Activated CD8-positive, alpha-beta memory T cell treated with anti-CD3 and anti-CD28 coated beads, Interleukin-2, amount 50 U/mL, for 1 hour (primary cell): ENCODE results near the gene ABCB6.

ENCODE experiments used
- DNase-seq: peaks from one replicate; pipeline ENCODE4 v3.0.0-alpha.2; 2020; ENCODE audit errors: extremely low read depth

ABCB6 gene

DNA sequence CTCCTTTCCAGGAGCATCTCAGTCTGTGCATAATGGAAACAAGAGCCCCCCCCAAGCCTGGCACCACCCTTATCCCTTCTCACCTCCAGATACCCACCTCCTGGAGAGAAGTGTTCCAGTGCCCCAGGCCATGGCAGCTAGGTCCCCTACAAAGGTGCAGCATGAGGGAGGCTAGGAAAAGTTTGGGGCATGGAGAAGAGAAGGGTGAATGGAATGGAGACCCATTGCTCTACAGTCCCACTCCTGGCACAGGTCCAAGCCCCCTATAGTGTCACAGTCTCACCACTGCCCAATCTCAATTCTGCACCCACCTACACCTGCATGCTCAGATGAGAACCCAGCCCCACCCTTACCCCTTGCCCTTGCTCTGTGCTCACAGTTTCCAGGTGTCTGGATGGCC lies 49.8 kb downstream of the ABCB6 start:
- DNase-seq, result no peak

DNA sequence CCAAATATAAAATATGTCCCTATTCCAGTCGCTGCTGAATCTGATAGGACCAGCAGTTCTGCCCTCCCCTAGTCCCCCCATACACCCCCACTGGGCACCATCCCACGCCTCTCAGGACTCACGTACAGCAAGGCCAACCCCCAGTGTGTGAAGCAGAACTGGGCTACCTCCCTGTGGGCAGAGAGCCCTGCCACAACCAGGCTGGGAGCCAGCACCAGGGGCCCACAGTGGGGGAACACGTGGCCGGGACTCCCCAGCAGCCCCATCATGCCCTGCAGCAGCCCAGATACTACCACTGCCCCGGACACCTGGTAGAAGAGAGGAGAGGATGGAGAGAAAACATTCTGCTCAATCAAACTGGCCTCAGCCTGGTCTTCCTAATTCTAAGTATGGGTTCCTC lies 50.2 kb downstream of the ABCB6 start:
- DNase-seq, result no peak

DNA sequence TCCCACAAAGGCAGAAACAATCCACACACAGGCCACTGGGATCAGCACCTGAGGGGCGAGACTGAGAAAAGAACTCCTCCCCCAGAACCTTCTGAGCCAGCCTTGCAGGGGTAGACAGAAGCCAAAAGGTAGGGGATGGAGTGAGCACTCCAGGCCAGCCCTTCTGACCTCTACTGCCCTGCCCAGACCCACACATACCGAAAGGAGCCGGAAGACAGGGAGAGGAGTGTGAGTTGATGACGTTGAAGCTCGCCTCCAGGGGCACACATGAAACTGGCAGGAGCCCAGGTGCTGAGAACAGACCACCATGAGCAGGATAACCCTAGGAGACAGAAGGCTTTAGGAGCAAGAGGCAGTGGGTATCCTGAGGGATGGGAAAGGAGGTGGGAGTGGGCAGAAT lies 50.8 kb downstream of the ABCB6 start:
- DNase-seq, result no peak

DNA sequence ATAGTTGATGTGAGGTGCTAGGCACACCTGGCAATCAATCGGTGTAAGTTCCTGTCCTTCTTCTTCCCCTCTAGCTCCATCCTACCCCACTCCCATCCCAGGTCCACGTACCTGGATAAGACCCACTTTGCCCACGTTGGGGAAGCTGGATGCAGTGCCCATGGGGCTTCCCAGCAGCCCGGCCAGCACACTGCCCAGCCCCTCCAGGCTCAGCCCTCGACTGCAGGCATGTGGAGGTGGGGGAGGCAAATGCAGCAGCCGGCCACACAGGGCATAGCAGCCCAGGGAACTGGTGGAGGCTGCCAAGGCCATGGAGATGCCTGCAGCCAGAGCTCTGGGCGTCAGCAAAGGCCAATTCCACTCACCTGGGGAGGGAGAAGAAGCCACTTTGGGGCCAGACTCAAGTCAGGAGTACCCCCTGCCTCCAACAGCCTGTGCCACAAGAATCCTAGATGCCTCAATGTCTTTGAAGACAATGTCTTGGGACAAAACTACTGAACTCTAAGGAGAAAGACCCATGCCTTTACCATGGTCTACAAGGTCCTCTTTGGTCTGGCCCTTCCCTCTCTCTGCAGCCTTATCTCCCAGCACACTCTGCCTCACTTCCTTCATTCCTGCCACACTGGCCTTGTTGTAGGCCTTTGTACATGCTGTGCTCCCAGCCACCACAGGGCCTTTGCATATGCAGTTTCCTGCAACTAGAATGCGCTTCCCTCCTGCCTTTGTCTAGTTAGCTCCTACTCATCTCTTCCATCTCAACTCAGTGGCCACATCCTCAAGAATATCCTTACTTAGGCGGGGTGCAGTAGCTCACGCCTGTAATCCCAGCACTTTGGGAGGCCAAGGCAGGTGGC lies 53.5 kb downstream of the ABCB6 start:
- DNase-seq, result no peak

GRCh38 chr2:219163156-219163555 lies 55.6 kb downstream of the ABCB6 start:
- DNase-seq, result no peak

- DNase-seq, result no peak
Measured at GRCh38 chr2:219161097-219161496, 57.7 kb downstream of the ABCB6 start.

DNA sequence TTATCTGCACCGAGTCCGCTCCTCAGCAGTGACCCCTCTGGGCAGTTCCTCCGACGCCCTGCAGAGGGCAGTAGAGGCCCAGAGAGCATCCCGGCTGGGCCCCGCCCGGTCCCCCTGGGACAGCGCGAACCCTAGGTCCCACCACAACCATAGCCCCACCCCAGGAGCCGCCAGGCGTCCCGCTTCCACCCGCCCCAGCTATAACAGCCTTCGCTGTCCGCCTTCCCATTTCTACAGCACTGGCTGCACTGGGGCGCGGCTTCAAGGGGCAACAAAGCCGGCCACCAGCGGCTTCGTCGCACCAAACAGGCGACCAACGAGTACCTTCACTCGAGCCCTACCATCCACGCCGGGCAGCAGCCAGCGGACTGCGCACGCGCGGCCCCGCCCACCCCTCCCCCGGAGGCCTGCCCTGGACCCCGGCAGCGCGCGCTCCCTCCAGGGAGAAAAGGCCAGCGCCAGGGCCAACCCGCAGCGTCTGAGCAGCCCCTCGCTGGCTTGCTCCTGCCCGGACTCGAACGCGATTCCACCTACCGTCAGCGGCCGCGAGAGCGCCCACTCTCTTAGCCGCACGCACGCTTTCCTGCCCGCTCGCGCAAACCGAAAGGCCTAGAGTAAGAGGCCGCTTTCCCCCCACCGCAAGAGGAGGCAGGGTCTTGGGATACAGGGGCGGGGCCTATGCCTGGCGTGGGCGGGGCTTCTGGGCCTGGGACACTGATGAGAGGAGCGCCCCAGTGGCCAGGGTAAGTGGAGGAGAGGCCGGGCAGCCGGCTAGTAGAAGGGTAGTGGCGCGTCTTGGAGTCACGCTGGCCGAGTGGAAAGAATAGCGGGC lies 58.4 kb downstream of the ABCB6 start, which contains the start of gene NHEJ1:
TSS of gene NHEJ1 (minus strand) at position 630 of the 832 bp plus-strand sequence. CDS start 2,453 bp downstream, outside the sequence.
- DNase-seq, result peak; percentile 74
